BLaER1 (cell line): ENCODE measurements around the gene UNC5CL.
A peak's percentile ranks its signal among the peaks of the same experiment; 100 is the strongest.
"Not testable (repeated sequence)": the region's sequence is repeated elsewhere in the genome, so short reads cannot be mapped to it uniquely, and the experiment has no call there.

Experiments
- H3K27ac ChIP-seq: shearing (Covaris generic); formaldehyde crosslinking; 2 replicates; pipeline ENCODE4 v1.8.1; 2022
- H3K27me3 ChIP-seq: shearing (Covaris generic); formaldehyde crosslinking; 2 replicates; pipeline ENCODE4 v1.8.1; 2022
- H3K36me3 ChIP-seq: shearing (Covaris generic); formaldehyde crosslinking; 2 replicates; pipeline ENCODE4 v1.8.1; 2022
- H3K4me1 ChIP-seq: shearing (Covaris generic); formaldehyde crosslinking; 2 replicates; pipeline ENCODE4 v1.8.1; 2022
- H3K4me2 ChIP-seq: shearing (Covaris generic); formaldehyde crosslinking; 2 replicates; pipeline ENCODE4 v1.8.1; 2022
- H3K4me3 ChIP-seq: shearing (Covaris generic); formaldehyde crosslinking; 2 replicates; pipeline ENCODE4 v1.8.1; 2022
- H3K9ac ChIP-seq: shearing (Covaris generic); formaldehyde crosslinking; 2 replicates; pipeline ENCODE4 v1.8.1; 2022
- H3K9me3 ChIP-seq: shearing (Covaris generic); formaldehyde crosslinking; 2 replicates; pipeline ENCODE4 v1.8.1; 2022
- H4K20me1 ChIP-seq: shearing (Covaris generic); formaldehyde crosslinking; 2 replicates; pipeline ENCODE4 v1.8.1; 2022
- Cebpa-rat ChIP-seq: shearing (Covaris generic); IDR thresholded peaks from 2 replicates; pipeline ENCODE4 v1.8.1; 2022

Gene UNC5CL

DNA sequence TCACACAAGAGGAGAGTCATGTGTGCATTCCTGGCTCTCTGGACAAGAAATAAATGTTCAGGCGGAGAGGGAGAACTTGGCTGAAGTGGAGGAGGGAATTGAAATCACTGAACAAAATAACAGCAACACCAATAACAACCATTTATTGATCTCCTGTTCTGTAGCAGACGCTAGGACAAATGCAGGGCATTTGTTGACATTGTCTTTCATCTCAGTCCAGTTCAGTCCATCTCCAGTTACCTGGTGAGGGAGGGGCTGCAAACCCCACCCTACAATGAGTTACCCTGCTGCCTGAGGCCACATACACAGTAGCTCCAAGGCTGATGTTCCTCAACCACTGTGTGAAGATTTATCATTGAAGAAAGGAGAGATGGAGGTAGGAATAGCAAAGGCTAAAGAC, 27.3 kb downstream of the UNC5CL start:
- Histone ChIP-seq H3K27ac (no peak overlapping the region), H3K4me3 (no peak overlapping the region), H4K20me1 (no peaks in the 10 kb centered on the region), H3K9ac (no peak overlapping the region), H3K4me2 (no peak overlapping the region), H3K36me3 (no peaks in the 10 kb centered on the region), H3K9me3 (no peaks in the 10 kb centered on the region), H3K4me1 (peaks cover 10% of the 10 kb centered on the region), H3K27me3 (no peaks in the 10 kb centered on the region)
- no peak for TF ChIP-seq Cebpa-rat

GRCh38 chr6:41009669-41010068, 29.4 kb downstream of the UNC5CL start:
- H3K4me3 ChIP-seq: no peak overlapping the region

GRCh38 chr6:41008011-41008410, 31.0 kb downstream of the UNC5CL start:
- H4K20me1 ChIP-seq: no peaks in the 10 kb centered on the region
- H3K9me3 ChIP-seq: no peaks in the 10 kb centered on the region
- H3K4me3 ChIP-seq: no peak overlapping the region
- H3K9ac ChIP-seq: no peak overlapping the region
- no peak overlapping the region for H3K4me2 ChIP-seq
- TF ChIP-seq Cebpa-rat: no peak
- H3K4me1 ChIP-seq: peaks cover 15% of the 10 kb centered on the region
- no peak overlapping the region for H3K27ac ChIP-seq
- no peaks in the 10 kb centered on the region for H3K36me3 ChIP-seq
- no peaks in the 10 kb centered on the region for H3K27me3 ChIP-seq

More at GRCh38 chr6:41009669-41010068, 29.4 kb downstream of the UNC5CL start:
- H3K9ac ChIP-seq: no peak overlapping the region
- no peaks in the 10 kb centered on the region for H3K9me3 ChIP-seq
- no peaks in the 10 kb centered on the region for H3K27me3 ChIP-seq
- no peaks in the 10 kb centered on the region for H3K36me3 ChIP-seq
- peaks cover 15% of the 10 kb centered on the region for H3K4me1 ChIP-seq
- H4K20me1 ChIP-seq: no peaks in the 10 kb centered on the region
- no peak overlapping the region for H3K4me2 ChIP-seq
- TF ChIP-seq Cebpa-rat: no peak
- no peak overlapping the region for H3K27ac ChIP-seq

- not testable (repeated sequence) for H3K9ac ChIP-seq, H3K27me3 ChIP-seq, H3K36me3 ChIP-seq, H3K4me3 ChIP-seq, H4K20me1 ChIP-seq, H3K27ac ChIP-seq, H3K9me3 ChIP-seq
- Histone ChIP-seq H3K4me1 (peaks cover 15% of the 10 kb centered on the region), H3K4me2 (peak overlapping the region; percentile 44)
Observed at GRCh38 chr6:41006980-41007379, 32.0 kb downstream of the UNC5CL start.

GRCh38 chr6:41006217-41006616, 32.8 kb downstream of the UNC5CL start:
- H3K36me3 ChIP-seq, H3K9ac ChIP-seq, H3K9me3 ChIP-seq, H4K20me1 ChIP-seq, H3K4me3 ChIP-seq, H3K27ac ChIP-seq, H3K27me3 ChIP-seq: not testable (repeated sequence)
- peak overlapping the region; percentile 44; the same call in 1 of the 2 replicates for H3K4me2 ChIP-seq
- H3K4me1 ChIP-seq: peaks cover 15% of the 10 kb centered on the region

GRCh38 chr6:41002168-41002567, 36.9 kb downstream of the UNC5CL start:
- Histone ChIP-seq H3K9ac (no peak overlapping the region), H3K27me3 (no peaks in the 10 kb centered on the region), H3K27ac (no peak overlapping the region), H3K4me2 (no peak overlapping the region), H3K36me3 (no peaks in the 10 kb centered on the region), H4K20me1 (no peaks in the 10 kb centered on the region), H3K4me3 (no peak overlapping the region), H3K9me3 (no peaks in the 10 kb centered on the region), H3K4me1 (peaks cover 10% of the 10 kb centered on the region)
- no peak for TF ChIP-seq Cebpa-rat

DNA sequence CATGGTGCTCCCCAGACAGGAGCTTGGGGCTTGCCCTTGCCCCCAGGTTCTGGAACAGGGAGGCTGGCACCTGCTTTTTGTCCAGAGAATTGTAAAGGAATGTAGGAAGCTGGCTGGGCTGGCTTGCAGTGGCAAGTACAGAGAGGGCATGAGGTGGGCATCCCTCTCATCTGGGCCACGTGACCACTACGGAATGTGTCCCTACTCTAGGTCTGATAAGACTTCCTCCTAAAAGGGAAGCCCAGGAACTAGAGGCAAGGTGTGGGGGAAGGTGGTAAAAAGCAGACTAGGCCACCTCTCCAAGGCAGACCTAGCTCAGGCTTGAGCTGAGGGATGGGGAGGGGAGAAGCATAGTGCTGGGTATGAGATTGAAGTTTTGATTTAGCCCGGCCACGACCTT, 38.8 kb downstream of the UNC5CL start:
- Histone ChIP-seq H3K27ac (no peak overlapping the region), H4K20me1 (no peaks in the 10 kb centered on the region)
- TF ChIP-seq Cebpa-rat: no peak

DNA sequence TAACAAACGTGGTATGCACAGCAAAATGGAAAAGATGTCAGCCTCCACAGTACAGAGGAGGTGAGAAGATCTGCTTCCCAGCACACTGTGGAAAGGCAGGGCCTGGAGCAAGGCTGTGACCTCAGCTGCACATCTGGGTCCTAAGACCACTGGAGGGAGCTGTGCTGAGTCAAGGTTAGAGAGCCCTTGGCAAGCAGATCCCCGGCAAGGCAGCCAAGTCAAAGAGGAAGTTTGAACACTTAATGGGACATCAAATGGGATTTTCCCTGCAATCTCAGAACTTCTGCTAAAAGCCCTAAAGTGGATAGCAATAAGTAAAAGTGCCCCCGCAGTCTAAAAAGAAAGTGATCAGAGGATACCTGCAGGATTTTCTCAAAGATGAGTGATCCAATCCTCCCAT, 39.5 kb downstream of the UNC5CL start:
- no peak overlapping the region for H3K9ac ChIP-seq
- H3K4me3 ChIP-seq: no peak overlapping the region
- no peaks in the 10 kb centered on the region for H3K27me3 ChIP-seq
- H3K9me3 ChIP-seq: no peaks in the 10 kb centered on the region
- no peak overlapping the region for H3K27ac ChIP-seq
- no peak overlapping the region for H3K4me2 ChIP-seq
- H3K4me1 ChIP-seq: no peaks in the 10 kb centered on the region
- H4K20me1 ChIP-seq: no peaks in the 10 kb centered on the region
- no peak for TF ChIP-seq Cebpa-rat
- H3K36me3 ChIP-seq: no peaks in the 10 kb centered on the region

More for the DNA sequence above, 38.8 kb downstream of the UNC5CL start:
- Histone ChIP-seq H3K4me1 (no peaks in the 10 kb centered on the region), H3K36me3 (no peaks in the 10 kb centered on the region), H3K27me3 (no peaks in the 10 kb centered on the region), H3K9me3 (no peaks in the 10 kb centered on the region), H3K4me3 (no peak overlapping the region), H3K4me2 (no peak overlapping the region), H3K9ac (no peak overlapping the region)

DNA sequence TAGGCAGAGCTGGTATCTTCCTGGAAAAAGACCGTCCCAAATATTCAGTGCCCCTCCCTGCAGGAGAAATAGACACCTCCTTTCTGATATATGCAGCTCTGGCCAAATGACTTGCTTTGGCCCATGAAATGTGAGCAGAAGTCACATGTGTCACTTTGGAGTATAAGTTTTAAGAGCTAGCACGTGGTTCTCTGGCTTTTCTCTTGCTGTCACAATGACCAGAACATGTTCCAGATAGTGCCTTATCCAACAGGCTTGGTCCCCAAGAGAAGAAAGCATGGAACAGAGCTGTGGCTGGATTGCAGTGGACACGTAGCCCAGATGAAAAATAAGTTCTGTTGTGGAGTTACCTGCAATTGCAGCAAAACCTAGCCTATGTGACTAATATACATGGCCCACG, 40.4 kb downstream of the UNC5CL start:
- H3K9me3 ChIP-seq: no peaks in the 10 kb centered on the region
- no peak overlapping the region for H3K9ac ChIP-seq
- no peak overlapping the region for H3K4me3 ChIP-seq
- no peaks in the 10 kb centered on the region for H3K4me1 ChIP-seq
- H3K4me2 ChIP-seq: no peak overlapping the region
- no peaks in the 10 kb centered on the region for H3K27me3 ChIP-seq
- no peak overlapping the region for H3K27ac ChIP-seq
- H3K36me3 ChIP-seq: no peaks in the 10 kb centered on the region
- no peaks in the 10 kb centered on the region for H4K20me1 ChIP-seq
- TF ChIP-seq Cebpa-rat: no peak

DNA sequence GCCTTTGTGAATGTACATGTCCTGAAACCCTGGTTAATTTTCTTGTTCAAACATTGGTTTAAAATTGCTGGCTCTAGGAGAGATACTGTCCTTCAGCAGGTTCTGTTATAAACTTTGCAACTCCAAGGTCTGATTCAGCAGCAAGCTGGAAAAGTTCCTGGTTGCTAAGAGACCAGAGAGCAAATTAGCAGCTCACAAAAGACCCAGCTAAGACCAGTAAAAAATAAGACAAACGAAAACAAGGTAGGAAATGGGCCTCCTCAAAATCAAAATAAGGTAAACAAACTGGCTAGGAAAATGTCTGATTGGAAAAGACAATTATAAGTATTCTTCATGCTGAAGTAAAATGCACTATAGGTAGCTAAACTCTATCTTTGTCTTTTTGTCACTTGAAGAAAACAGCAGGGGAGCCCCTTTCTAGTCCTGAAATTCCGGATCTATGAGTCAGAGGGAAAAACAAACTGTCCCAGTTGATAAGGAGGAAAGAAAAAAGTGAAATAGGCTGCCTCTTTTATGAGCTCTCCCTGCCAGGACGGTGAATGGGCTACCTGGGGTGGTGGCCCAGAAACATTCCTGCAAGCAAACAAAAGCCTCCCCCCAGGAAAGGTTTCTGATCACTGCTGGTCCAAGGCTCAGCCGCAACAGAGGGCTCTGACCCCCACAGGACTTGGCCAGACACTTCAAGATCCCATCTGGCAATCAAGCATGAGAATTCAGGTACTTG, 41.6 kb downstream of the UNC5CL start:
- Histone ChIP-seq H3K9me3 (no peaks in the 10 kb centered on the region), H3K4me3 (no peak overlapping the region), H3K4me2 (no peak overlapping the region), H3K36me3 (no peaks in the 10 kb centered on the region), H3K27ac (no peak overlapping the region), H3K9ac (no peak overlapping the region), H3K4me1 (no peaks in the 10 kb centered on the region), H3K27me3 (no peaks in the 10 kb centered on the region), H4K20me1 (no peaks in the 10 kb centered on the region)
- no peak for TF ChIP-seq Cebpa-rat
